Esophagus muscularis mucosa (tissue), 4 donors: ENCODE measurements around the gene BRD3OS. TPM values are rescaled to one million over a fixed set of nuclear protein-coding genes. Genes with fewer than 3 reads are reported as not detected.

Source experiments
- DNase-seq: peaks from one replicate; pipeline ENCODE4 v3.0.0-alpha.2; 2017; ENCODE audit errors: extremely low spot score
- H3K27ac ChIP-seq, 4 donors: fragments of 200-600 bp; sonication (generic); replicated peaks in 1 of 4; 1 replicate in 3 of 4; 2 replicates in 1 of 4; pipeline ENCODE4 v1.5.1; 2016 to 2019; ENCODE audit warnings: mild to moderate bottlenecking in 1 of 4
- H3K27me3 ChIP-seq, 4 donors: fragments of 200-600 bp; sonication (generic); one replicate each; pipeline versions ENCODE4 v1.5.1 to v1.6.0; 2016 to 2019
- H3K36me3 ChIP-seq, 4 donors: fragments of 200-600 bp; sonication (generic); one replicate each; pipeline ENCODE4 v1.5.1; 2016 to 2019
- H3K4me1 ChIP-seq, 4 donors: fragments of 200-600 bp; sonication (generic); one replicate each; pipeline ENCODE4 v1.5.1; 2016 to 2019
- H3K4me3 ChIP-seq, 4 donors: fragments of 200-600 bp; sonication (generic); 1 replicate in 2 of 4; 2 replicates in 2 of 4; pipeline ENCODE4 v1.5.1; 2016 to 2019; ENCODE audit warnings: mild to moderate bottlenecking in 4 of 4, moderate library complexity in 1 of 4
- H3K9me3 ChIP-seq, 4 donors: fragments of 200-600 bp; sonication (generic); 1 replicate in 3 of 4; 2 replicates in 1 of 4; pipeline ENCODE4 v1.5.1; 2016 to 2019
- EP300 ChIP-seq: sonication (generic); formaldehyde crosslinking; IDR thresholded peaks from one replicate; pipeline ENCODE4 v1.6.1; 2017; ENCODE audit warnings: antibody characterized with exemption
- POLR2A ChIP-seq: fragments of 450-650 bp; IDR thresholded peaks from one replicate; pipeline ENCODE4 v1.6.1; 2017; ENCODE audit warnings: antibody characterized with exemption, moderate library complexity, mild to moderate bottlenecking, low read depth
- POLR2AphosphoS5 ChIP-seq, 2 donors: sonication (generic); formaldehyde crosslinking; IDR thresholded peaks; one replicate each; pipeline ENCODE4 v1.6.1; 2017; ENCODE audit warnings: antibody characterized with exemption in 2 of 2
- WGBS: methylation state at CpG from one replicate; pipeline ENCODE4 v1.1.5; 2018; 5-methylcytosine and 5-hydroxymethylcytosine counted together
- intact Hi-C: fragments of 100-400 bp; cut with DNase I; formaldehyde crosslinking; loops from one replicate; pipeline ENCODE4 v1.15.1; 2023
- total RNA-seq, 4 donors: library from RNA; depleted of rRNA; stranded (reverse); fragments of >200 nt; gene quantifications; one replicate each; pipeline versions ENCODE4 v1.1.0 to v1.2.1, GENCODE V29; 2016
- TF ChIP-seq, protein P1 (sequence below), 3 experiments: fragments of 200-600 bp in 2 of 3; fragments of 450-650 bp in 1 of 3; sonication (generic) in 2 of 3; IDR thresholded peaks; one replicate each; pipeline ENCODE4 v1.5.1; 2017 to 2019; ENCODE audit warnings: antibody characterized with exemption in 3 of 3, mild to moderate bottlenecking in 2 of 3, moderate library complexity in 1 of 3

BRD3OS gene
- total RNA-seq, 4 donors from 2014 or later = 13.4 to 33.4 (median 21.7) TPM

DNA sequence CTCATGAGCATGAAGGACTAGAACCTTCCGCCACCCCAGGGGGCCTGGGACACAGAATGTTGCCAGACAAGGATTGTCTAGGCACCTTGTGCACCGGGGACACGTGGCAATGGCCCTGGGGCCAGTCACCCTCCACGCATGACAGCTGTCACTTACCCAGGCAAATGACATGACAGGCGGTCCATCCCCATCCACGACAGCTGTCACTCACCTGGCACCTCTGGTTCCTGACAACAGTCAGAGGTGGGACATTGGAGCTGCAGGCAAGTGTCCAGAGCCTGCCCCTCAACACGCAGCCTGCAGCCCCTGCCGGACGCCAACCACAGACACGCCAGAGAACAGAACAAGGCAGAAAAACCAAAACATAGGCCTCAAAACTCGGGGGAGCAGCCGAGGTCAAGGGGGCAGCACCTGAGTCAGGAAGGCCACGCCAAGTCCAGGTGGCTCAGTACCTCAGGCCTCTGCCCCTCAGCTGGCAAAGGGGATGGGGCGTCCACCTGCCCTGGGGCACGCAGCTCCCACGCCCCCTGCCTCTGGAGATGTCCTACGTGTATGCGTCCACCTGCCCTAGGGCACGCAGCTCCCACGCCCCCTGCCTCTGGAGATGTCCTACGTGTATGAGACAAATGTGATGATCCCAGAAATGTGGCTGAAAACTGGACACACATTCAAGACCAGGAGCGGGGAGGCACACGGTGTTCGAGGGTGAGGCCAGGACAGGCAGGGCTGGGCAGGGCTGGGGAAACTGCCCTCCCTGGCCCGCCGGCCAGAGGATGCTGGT lies 47.7 kb upstream of the BRD3OS start:
- Histone ChIP-seq H3K4me3 (no peak overlapping the region), H3K4me1 (peaks cover 26 to 51% (median 34%) of the 10 kb centered on the region in 4 donors), H3K9me3 (no peaks in the 10 kb centered on the region), H3K36me3 (no peaks in the 10 kb centered on the region), H3K27ac (no peak overlapping the region), H3K27me3 (no peaks in the 10 kb centered on the region)
- no peak for DNase-seq
- TF ChIP-seq POLR2AphosphoS5 (IDR thresholded peaks at IDR 0.05) (no peak), EP300 (no peak), POLR2A (no peak)
- TF ChIP-seq, protein P1, sequence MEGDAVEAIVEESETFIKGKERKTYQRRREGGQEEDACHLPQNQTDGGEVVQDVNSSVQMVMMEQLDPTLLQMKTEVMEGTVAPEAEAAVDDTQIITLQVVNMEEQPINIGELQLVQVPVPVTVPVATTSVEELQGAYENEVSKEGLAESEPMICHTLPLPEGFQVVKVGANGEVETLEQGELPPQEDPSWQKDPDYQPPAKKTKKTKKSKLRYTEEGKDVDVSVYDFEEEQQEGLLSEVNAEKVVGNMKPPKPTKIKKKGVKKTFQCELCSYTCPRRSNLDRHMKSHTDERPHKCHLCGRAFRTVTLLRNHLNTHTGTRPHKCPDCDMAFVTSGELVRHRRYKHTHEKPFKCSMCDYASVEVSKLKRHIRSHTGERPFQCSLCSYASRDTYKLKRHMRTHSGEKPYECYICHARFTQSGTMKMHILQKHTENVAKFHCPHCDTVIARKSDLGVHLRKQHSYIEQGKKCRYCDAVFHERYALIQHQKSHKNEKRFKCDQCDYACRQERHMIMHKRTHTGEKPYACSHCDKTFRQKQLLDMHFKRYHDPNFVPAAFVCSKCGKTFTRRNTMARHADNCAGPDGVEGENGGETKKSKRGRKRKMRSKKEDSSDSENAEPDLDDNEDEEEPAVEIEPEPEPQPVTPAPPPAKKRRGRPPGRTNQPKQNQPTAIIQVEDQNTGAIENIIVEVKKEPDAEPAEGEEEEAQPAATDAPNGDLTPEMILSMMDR (IDR thresholded peaks at IDR 0.05) = no peak
- 97% methylated on average over 12 of the region's 26 CpGs for WGBS
- intact Hi-C loops = no loop called here

- H3K27me3 ChIP-seq = no peaks in the 10 kb centered on the region
- peaks cover 26 to 46% (median 34%) of the 10 kb centered on the region in 4 donors for H3K4me1 ChIP-seq
- WGBS = 90% methylated on average over 13 of the region's 13 CpGs
- no peaks in the 10 kb centered on the region for H3K9me3 ChIP-seq
- intact Hi-C loops = no loop called here
- H3K27ac ChIP-seq = peak overlapping the region in 1 of 4 donors; percentile 57
- H3K4me3 ChIP-seq = no peak overlapping the region
- TF ChIP-seq POLR2A = no peak
- no peak for DNase-seq
- no peaks in the 10 kb centered on the region for H3K36me3 ChIP-seq
These were observed 46.9 kb upstream of the BRD3OS start for GRCh38 chr9:133978226-133978898.

- Histone ChIP-seq H3K27ac (peak overlapping the region in 1 of 4 donors; percentile 57), H3K36me3 (no peaks in the 10 kb centered on the region), H3K4me3 (peak overlapping the region; percentile 31 to 46 (median 38)), H3K9me3 (no peaks in the 10 kb centered on the region), H3K27me3 (no peaks in the 10 kb centered on the region), H3K4me1 (peaks cover 25 to 43% (median 32%) of the 10 kb centered on the region in 4 donors)
- WGBS = 61% methylated on average over 10 of the region's 16 CpGs
- no peak for DNase-seq
- TF ChIP-seq, protein P1 (IDR thresholded peaks at IDR 0.05) = no peak
- no peak for TF ChIP-seq POLR2A
- TF ChIP-seq POLR2AphosphoS5 (IDR thresholded peaks at IDR 0.05) = no peak
- TF ChIP-seq EP300 = no peak
- intact Hi-C loops = no loop called here
These were observed 46.4 kb upstream of the BRD3OS start for GRCh38 chr9:133978899-133979272.

DNA sequence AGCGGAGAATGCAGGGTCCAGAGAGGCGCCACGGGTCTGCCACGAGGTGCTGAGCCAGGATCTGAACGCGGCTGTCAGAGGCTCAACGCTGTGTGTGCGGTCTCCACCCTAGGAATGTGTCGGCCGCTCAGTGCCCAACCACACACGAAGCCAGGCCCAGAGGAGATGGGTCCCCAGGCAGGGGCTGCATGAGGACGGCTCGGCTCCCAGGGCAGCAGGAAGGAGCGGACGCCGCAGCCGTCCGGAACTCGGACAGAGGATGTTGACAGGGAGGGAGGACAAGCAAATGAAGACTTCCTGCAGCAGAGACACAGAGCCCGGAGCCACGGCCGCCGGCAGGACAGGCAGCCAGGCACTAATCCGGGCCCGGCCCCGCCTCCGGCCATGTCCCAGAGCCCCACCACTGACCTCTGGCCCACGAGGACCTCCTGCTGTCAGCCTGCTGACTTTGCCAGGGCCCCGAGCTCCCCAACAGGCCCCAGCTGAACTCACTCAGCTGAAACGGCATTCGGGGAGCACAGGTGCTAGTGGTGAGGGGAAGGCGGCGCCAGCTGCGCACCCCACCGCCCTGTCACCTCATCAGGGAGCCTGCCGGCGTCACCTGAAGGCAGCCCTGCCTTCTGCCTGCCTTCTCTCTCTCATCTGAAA lies 45.9 kb upstream of the BRD3OS start:
- Histone ChIP-seq H3K36me3 (no peaks in the 10 kb centered on the region), H3K4me3 (peak overlapping the region; percentile 31 to 46 (median 38)), H3K9me3 (no peaks in the 10 kb centered on the region), H3K27ac (peak overlapping the region in 2 of 4 donors; percentile 40 to 57), H3K4me1 (peaks cover 21 to 38% (median 27%) of the 10 kb centered on the region in 4 donors), H3K27me3 (no peaks in the 10 kb centered on the region)
- TF ChIP-seq POLR2A = no peak
- TF ChIP-seq, protein P1 (IDR thresholded peaks at IDR 0.05) = no peak
- TF ChIP-seq POLR2AphosphoS5 (IDR thresholded peaks at IDR 0.05) = no peak
- no peak for TF ChIP-seq EP300
- no peak for DNase-seq
- intact Hi-C loops = no loop called here
- 52% methylated on average over 21 of the region's 37 CpGs for WGBS
